Liver (tissue), 9 donors: ENCODE measurements around the gene PLCB2. TPM values are rescaled to one million over a fixed set of nuclear protein-coding genes. Genes with fewer than 3 reads are reported as not detected.
A peak's percentile ranks its signal among the peaks of the same experiment; 100 is the strongest.

ENCODE experiments used
- DNase-seq: peaks from one replicate; pipeline ENCODE4 v3.0.0-alpha.2; 2017; ENCODE audit warnings: low spot score
- H3K27ac ChIP-seq, 2 donors: one replicate each; pipeline ENCODE4 v1.7.0; 2013; ENCODE audit warnings: inconsistent platforms in 2 of 2, low read length in 2 of 2, control low read depth in 1 of 2, low read depth in 1 of 2, mild to moderate bottlenecking in 1 of 2
- H3K27me3 ChIP-seq, 4 donors: one replicate each; pipeline versions ENCODE4 v1.6.1 to v1.7.0; 2013; ENCODE audit warnings: low read length in 3 of 4, inconsistent platforms in 1 of 4, mild to moderate bottlenecking in 1 of 4, moderate library complexity in 1 of 4; ENCODE audit not compliant: control insufficient read depth in 4 of 4, insufficient read depth in 4 of 4
- H3K36me3 ChIP-seq, 4 donors: one replicate each; pipeline versions ENCODE4 v1.6.1 to v1.7.0; 2013; ENCODE audit warnings: low read length in 3 of 4, mild to moderate bottlenecking in 3 of 4, low read depth in 1 of 4, moderate library complexity in 1 of 4; ENCODE audit not compliant: control insufficient read depth in 4 of 4, insufficient read depth in 3 of 4
- H3K4me1 ChIP-seq, 4 donors: one replicate each; pipeline versions ENCODE4 v1.6.1 to v1.7.0; 2013; ENCODE audit warnings: low read length in 3 of 4, mild to moderate bottlenecking in 3 of 4, moderate library complexity in 1 of 4; ENCODE audit not compliant: control insufficient read depth in 4 of 4, insufficient read depth in 4 of 4
- H3K4me3 ChIP-seq, 3 donors: one replicate each; pipeline versions ENCODE4 v1.6.1 to v1.7.0; 2013; ENCODE audit warnings: low read length in 3 of 3, control low read depth in 1 of 3, low read depth in 1 of 3, mild to moderate bottlenecking in 1 of 3
- H3K9ac ChIP-seq, 2 donors: one replicate each; pipeline ENCODE4 v1.7.0; 2013; ENCODE audit warnings: low read length in 2 of 2, mild to moderate bottlenecking in 2 of 2, moderate library complexity in 2 of 2, control low read depth in 1 of 2, low read depth in 1 of 2
- H3K9me3 ChIP-seq, 4 donors: one replicate each; pipeline versions ENCODE4 v1.6.1 to v1.7.0; 2013; ENCODE audit warnings: low read length in 3 of 4; ENCODE audit not compliant: control insufficient read depth in 4 of 4
- CTCF ChIP-seq: fragments of 150-350 bp; IDR thresholded peaks from 2 replicates; pipeline ENCODE4 v1.5.1; 2017; ENCODE audit warnings: improper control_type of control experiment, low read depth, low read length; ENCODE audit not compliant: missing input control
- EGR1 ChIP-seq, 2 donors: IDR thresholded peaks; 2 replicates each; pipeline ENCODE4 v1.6.1; 2016 to 2018; ENCODE audit warnings: antibody characterized with exemption in 2 of 2, low read depth in 2 of 2
- FOXA1 ChIP-seq: IDR thresholded peaks from 2 replicates; pipeline ENCODE4 v1.6.1; 2016; ENCODE audit warnings: antibody characterized with exemption
- FOXA2 ChIP-seq: IDR thresholded peaks from 2 replicates; pipeline ENCODE4 v1.6.1; 2016; ENCODE audit warnings: antibody characterized with exemption
- GABPA ChIP-seq, 2 donors: IDR thresholded peaks in 1 of 2; conservative IDR thresholded peaks in 1 of 2; 2 replicates each; pipeline ENCODE4 v1.6.1; 2016; ENCODE audit warnings: antibody characterized with exemption in 2 of 2, mild to moderate bottlenecking in 1 of 2, moderate library complexity in 1 of 2
- HNF4A ChIP-seq, 2 donors: conservative IDR thresholded peaks; 2 replicates each; pipeline ENCODE4 v1.6.1; 2016; ENCODE audit warnings: antibody characterized with exemption in 2 of 2, mild to moderate bottlenecking in 2 of 2
- HNF4G ChIP-seq: IDR thresholded peaks from 2 replicates; pipeline ENCODE4 v1.6.1; 2016; ENCODE audit warnings: antibody characterized with exemption
- JUND ChIP-seq, 2 donors: IDR thresholded peaks; 2 replicates each; pipeline ENCODE4 v1.6.1; 2016; ENCODE audit warnings: antibody characterized with exemption in 2 of 2
- NR2F2 ChIP-seq: IDR thresholded peaks from 2 replicates; pipeline ENCODE4 v1.6.1; 2016; ENCODE audit warnings: antibody characterized with exemption
- RAD21 ChIP-seq, 2 donors: IDR thresholded peaks; 2 replicates each; pipeline ENCODE4 v1.6.1; 2016; ENCODE audit warnings: antibody characterized with exemption in 2 of 2, mild to moderate bottlenecking in 2 of 2
- RXRA ChIP-seq, 2 donors: IDR thresholded peaks; 2 replicates each; pipeline ENCODE4 v1.6.1; 2017 to 2018; ENCODE audit warnings: antibody characterized with exemption in 2 of 2, mild to moderate bottlenecking in 1 of 2
- SP1 ChIP-seq: IDR thresholded peaks from 2 replicates; pipeline ENCODE4 v1.6.1; 2018; ENCODE audit warnings: antibody characterized with exemption, mild to moderate bottlenecking
- TAF1 ChIP-seq: conservative IDR thresholded peaks from 2 replicates; pipeline ENCODE4 v1.6.1; 2016; ENCODE audit warnings: antibody characterized with exemption, mild to moderate bottlenecking
- YY1 ChIP-seq: IDR thresholded peaks from 2 replicates; pipeline ENCODE4 v1.6.1; 2016; ENCODE audit warnings: antibody characterized with exemption, mild to moderate bottlenecking
- ZBTB33 ChIP-seq: IDR thresholded peaks from 2 replicates; pipeline ENCODE4 v1.6.1; 2016; ENCODE audit warnings: antibody characterized with exemption
- WGBS: extraction: QIAGEN DNeasy Blood & Tissue Kit; methylation state at CpG from one replicate; pipeline ENCODE4 v1.1.7; 2013; 5-methylcytosine and 5-hydroxymethylcytosine counted together
- polyA plus RNA-seq, 2 donors: library from polyadenylated mRNA; stranded (reverse) in 1 of 2; unstranded in 1 of 2; fragments of 200-250 nt in 1 of 2; fragments of >200 nt in 1 of 2; fragmentation: Nextera tagmentation in 1 of 2; extraction: Ambion mirVana in 1 of 2; gene quantifications; one replicate each; pipeline versions ENCODE4 v1.2.1 to v1.2.3, GENCODE V29; 2013 to 2015
- total RNA-seq, 2 donors: library from RNA; depleted of rRNA; stranded (reverse); fragments of >200 nt; gene quantifications; one replicate each; pipeline ENCODE4 v1.2.3, GENCODE V29; 2014
- TF ChIP-seq, protein P1 (sequence below): IDR thresholded peaks from 2 replicates; pipeline ENCODE4 v1.6.1; 2016; ENCODE audit warnings: antibody characterized with exemption
- TF ChIP-seq, protein P2 (sequence below): IDR thresholded peaks from 2 replicates; pipeline ENCODE4 v1.6.1; 2016; ENCODE audit warnings: antibody characterized with exemption, mild to moderate bottlenecking
- TF ChIP-seq, protein P3 (sequence below): IDR thresholded peaks from 2 replicates; pipeline ENCODE4 v1.6.1; 2016; ENCODE audit warnings: antibody characterized with exemption
- donor health status: healthy.
- donor health status: healthy.
- donor health status: healthy.
- donor health status: healthy.
- donor health status: healthy.

The PLCB2 gene
- total and polyA plus RNA-seq, 4 donors, result 2.1 to 13.3 (median 7.6) TPM

DNA sequence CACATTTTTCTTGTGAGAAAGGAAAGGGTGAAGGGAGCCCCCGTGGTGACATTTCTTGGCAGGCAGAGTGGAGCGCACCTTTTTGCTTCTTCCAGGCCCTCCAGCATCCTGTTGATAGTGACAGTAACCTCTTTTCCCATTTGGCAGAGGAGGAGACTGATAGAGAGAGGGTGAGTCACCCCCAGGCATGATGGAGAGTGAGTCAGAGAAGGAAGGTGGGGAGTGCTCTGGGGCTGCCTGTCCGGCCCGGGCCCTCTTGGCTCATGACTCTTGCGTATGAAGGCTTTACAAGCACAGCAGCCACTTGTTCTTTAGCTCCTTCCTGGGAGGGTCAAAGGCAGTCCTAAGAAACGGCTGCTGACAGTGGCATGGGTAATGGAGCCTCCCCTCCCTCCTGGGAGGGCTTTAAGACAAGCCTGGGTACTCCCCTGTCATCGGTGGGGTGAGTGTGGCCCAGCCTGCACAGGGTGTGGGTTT lies 40.9 kb downstream of the PLCB2 start:
- 70% methylated on average over 7 of the region's 7 CpGs for WGBS
- H3K4me1 ChIP-seq, result peaks cover 3 to 10% (median 5%) of the 10 kb centered on the region in 4 donors
- no peak for DNase-seq
- TF ChIP-seq FOXA1, result no peak
- peak in 1 of 2 donors; percentile 73 for TF ChIP-seq JUND (IDR thresholded peaks at IDR 0.05)
- no peaks in the 10 kb centered on the region for H3K9me3 ChIP-seq
- no peaks in the 10 kb centered on the region for H3K27me3 ChIP-seq
- H3K9ac ChIP-seq, result no peak overlapping the region
- no peaks in the 10 kb centered on the region for H3K36me3 ChIP-seq
- no peak overlapping the region for H3K27ac ChIP-seq
- H3K4me3 ChIP-seq, result no peak overlapping the region

- H3K9ac ChIP-seq, result no peak overlapping the region
- 96% methylated on average over 20 of the region's 20 CpGs for WGBS
- H3K27me3 ChIP-seq, result no peaks in the 10 kb centered on the region
- no peak overlapping the region for H3K4me3 ChIP-seq
- no peaks in the 10 kb centered on the region for H3K9me3 ChIP-seq
- H3K36me3 ChIP-seq, result no peaks in the 10 kb centered on the region
- no peak overlapping the region for H3K27ac ChIP-seq
- peaks cover 0 to 3% (median 0%) of the 10 kb centered on the region in 4 donors for H3K4me1 ChIP-seq
- TF ChIP-seq, protein P1, sequence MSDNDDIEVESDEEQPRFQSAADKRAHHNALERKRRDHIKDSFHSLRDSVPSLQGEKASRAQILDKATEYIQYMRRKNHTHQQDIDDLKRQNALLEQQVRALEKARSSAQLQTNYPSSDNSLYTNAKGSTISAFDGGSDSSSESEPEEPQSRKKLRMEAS, result no peak
- TF ChIP-seq NR2F2 (no peak), FOXA1 (no peak), EGR1 (IDR thresholded peaks at IDR 0.05; ENCODE audit: low read depth in 2 of 2) (no peak), GABPA (IDR thresholded peaks at IDR 0.05 in 1 of 2, conservative IDR thresholded peaks at IDR 0.05 in 1 of 2) (no peak), RXRA (IDR thresholded peaks at IDR 0.05) (no peak), JUND (IDR thresholded peaks at IDR 0.05) (no peak), HNF4G (no peak), TAF1 (no peak), YY1 (no peak), RAD21 (IDR thresholded peaks at IDR 0.05) (no peak), SP1 (no peak), HNF4A (conservative IDR thresholded peaks at IDR 0.05) (no peak), ZBTB33 (no peak), CTCF (no peak), FOXA2 (no peak)
- TF ChIP-seq, protein P2, sequence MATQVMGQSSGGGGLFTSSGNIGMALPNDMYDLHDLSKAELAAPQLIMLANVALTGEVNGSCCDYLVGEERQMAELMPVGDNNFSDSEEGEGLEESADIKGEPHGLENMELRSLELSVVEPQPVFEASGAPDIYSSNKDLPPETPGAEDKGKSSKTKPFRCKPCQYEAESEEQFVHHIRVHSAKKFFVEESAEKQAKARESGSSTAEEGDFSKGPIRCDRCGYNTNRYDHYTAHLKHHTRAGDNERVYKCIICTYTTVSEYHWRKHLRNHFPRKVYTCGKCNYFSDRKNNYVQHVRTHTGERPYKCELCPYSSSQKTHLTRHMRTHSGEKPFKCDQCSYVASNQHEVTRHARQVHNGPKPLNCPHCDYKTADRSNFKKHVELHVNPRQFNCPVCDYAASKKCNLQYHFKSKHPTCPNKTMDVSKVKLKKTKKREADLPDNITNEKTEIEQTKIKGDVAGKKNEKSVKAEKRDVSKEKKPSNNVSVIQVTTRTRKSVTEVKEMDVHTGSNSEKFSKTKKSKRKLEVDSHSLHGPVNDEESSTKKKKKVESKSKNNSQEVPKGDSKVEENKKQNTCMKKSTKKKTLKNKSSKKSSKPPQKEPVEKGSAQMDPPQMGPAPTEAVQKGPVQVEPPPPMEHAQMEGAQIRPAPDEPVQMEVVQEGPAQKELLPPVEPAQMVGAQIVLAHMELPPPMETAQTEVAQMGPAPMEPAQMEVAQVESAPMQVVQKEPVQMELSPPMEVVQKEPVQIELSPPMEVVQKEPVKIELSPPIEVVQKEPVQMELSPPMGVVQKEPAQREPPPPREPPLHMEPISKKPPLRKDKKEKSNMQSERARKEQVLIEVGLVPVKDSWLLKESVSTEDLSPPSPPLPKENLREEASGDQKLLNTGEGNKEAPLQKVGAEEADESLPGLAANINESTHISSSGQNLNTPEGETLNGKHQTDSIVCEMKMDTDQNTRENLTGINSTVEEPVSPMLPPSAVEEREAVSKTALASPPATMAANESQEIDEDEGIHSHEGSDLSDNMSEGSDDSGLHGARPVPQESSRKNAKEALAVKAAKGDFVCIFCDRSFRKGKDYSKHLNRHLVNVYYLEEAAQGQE, result no peak
- TF ChIP-seq, protein P3, sequence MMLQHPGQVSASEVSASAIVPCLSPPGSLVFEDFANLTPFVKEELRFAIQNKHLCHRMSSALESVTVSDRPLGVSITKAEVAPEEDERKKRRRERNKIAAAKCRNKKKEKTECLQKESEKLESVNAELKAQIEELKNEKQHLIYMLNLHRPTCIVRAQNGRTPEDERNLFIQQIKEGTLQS, result no peak
- no peak for DNase-seq
Measured at GRCh38 chr15:40265875-40266274, 41.9 kb downstream of the PLCB2 start.
